ENCODE measurements around the gene TBX10.

- TF ChIP-seq CTCF (IDR thresholded peaks at IDR 0.05) (no peak), POLR2A (IDR thresholded peaks at IDR 0.05) (no peak)
Observed at GRCh38 chr11:67642173-67643120, 2.9 kb upstream of the TBX10 start.

All from tibial nerve (tissue), 3 donors.